BLaER1 treated with 17β-estradiol and CSF1 and Interleukin-3, amounts not matched to agents 10 nM and 100 nM (cell line): ENCODE results near the gene C9orf57.

Experiments used
- H3K27ac ChIP-seq, 11 experiments: shearing (Covaris generic); formaldehyde crosslinking; 2 replicates each; pipeline ENCODE4 v1.8.1; 2022
- H3K27me3 ChIP-seq, 11 experiments: shearing (Covaris generic); formaldehyde crosslinking; 2 replicates each; pipeline ENCODE4 v1.8.1; 2022
- H3K36me3 ChIP-seq, 11 experiments: shearing (Covaris generic); formaldehyde crosslinking; 2 replicates each; pipeline ENCODE4 v1.8.1; 2022
- H3K4me1 ChIP-seq, 10 experiments: shearing (Covaris generic); formaldehyde crosslinking; 2 replicates each; pipeline ENCODE4 v1.8.1; 2022
- H3K4me2 ChIP-seq, 11 experiments: shearing (Covaris generic); formaldehyde crosslinking; 2 replicates each; pipeline ENCODE4 v1.8.1; 2022
- H3K4me3 ChIP-seq, 10 experiments: shearing (Covaris generic); formaldehyde crosslinking; 2 replicates each; pipeline ENCODE4 v1.8.1; 2022
- H3K9ac ChIP-seq, 11 experiments: shearing (Covaris generic); formaldehyde crosslinking; 2 replicates each; pipeline ENCODE4 v1.8.1; 2022
- H3K9me3 ChIP-seq, 11 experiments: shearing (Covaris generic); formaldehyde crosslinking; replicated peaks in 1 of 11; 2 replicates each; pipeline ENCODE4 v1.8.1; 2022
- H4K20me1 ChIP-seq, 11 experiments: shearing (Covaris generic); formaldehyde crosslinking; 2 replicates each; pipeline ENCODE4 v1.8.1; 2022
- Cebpa-rat ChIP-seq, 11 experiments: shearing (Covaris generic); IDR thresholded peaks; 2 replicates each; pipeline ENCODE4 v1.8.1; 2022

The C9orf57 gene

DNA sequence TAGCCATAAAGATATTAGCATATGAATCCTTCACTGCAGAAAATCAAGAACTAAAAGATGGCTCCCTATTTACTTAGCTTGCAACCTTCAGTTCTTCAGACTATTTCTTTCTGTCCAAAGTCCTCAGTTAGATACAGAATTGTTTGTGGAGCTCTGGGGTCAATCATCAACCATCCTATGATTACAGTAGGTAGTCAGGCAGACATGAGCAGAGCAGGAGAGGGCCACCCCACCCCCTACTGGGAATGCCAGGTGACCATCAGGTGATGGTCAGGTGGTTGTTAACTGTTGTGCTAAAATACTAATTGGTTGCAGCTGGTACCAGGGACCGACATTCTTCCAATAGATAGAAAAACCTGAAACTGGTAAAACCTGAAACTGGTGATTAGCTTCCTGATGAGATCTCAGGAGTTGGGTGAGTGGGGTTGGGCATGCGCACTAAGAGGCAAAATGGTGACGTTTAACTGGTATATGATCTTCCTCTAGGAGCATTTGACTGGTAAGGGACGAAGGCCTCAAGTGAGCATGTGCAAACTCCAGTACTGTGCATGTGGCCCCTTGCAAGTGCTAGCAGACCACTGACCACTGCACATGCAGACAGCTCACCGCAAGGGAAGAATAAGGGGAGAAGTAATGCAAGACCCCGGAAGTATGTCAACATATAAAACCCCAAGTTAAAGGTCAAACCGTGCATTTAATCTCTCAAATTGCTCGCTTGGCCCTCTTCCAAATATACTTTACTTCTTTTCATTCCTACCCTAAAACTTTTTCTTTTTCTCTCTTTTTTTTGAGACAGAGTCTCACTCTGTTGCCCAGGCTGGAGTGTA, 13.6 kb downstream of the C9orf57 start:
- no peaks in the 10 kb centered on the region for H4K20me1 ChIP-seq
- no peak overlapping the region for H3K4me3 ChIP-seq
- H3K27ac ChIP-seq: no peak overlapping the region
- H3K27me3 ChIP-seq: no peaks in the 10 kb centered on the region
- H3K36me3 ChIP-seq: no peaks in the 10 kb centered on the region
- H3K9me3 ChIP-seq: peaks cover 11 to 36% (median 28%) of the 10 kb centered on the region in 11 experiments; a peak in 20 of 22 replicates
- H3K4me1 ChIP-seq: peaks cover 19 to 28% (median 25%) of the 10 kb centered on the region in 10 experiments
- no peak overlapping the region for H3K4me2 ChIP-seq
- H3K9ac ChIP-seq: no peak overlapping the region
- no peak for TF ChIP-seq Cebpa-rat (IDR thresholded peaks at IDR 0.05)

- Histone ChIP-seq H4K20me1 (no peaks in the 10 kb centered on the region), H3K4me2 (peak overlapping the region in 8 of 11 experiments; percentile 51 to 72 (median 62); a peak in 13 of 22 replicates), H3K27me3 (no peaks in the 10 kb centered on the region), H3K4me1 (peaks cover 25 to 49% (median 45%) of the 10 kb centered on the region in 10 experiments), H3K4me3 (no peak overlapping the region), H3K36me3 (no peaks in the 10 kb centered on the region), H3K9me3 (peaks cover 0 to 19% (median 11%) of the 10 kb centered on the region in 11 experiments; a peak in 18 of 22 replicates), H3K27ac (peak overlapping the region in 8 of 11 experiments; percentile 71 to 86 (median 78); a peak in 13 of 22 replicates), H3K9ac (no peak overlapping the region)
- TF ChIP-seq Cebpa-rat (IDR thresholded peaks at IDR 0.05): no peak
These were observed 16.3 kb downstream of the C9orf57 start for GRCh38 chr9:72044095-72044494.

GRCh38 chr9:72043576-72043975, 16.8 kb downstream of the C9orf57 start:
- no peak for TF ChIP-seq Cebpa-rat (IDR thresholded peaks at IDR 0.05)
- H3K4me3 ChIP-seq: no peak overlapping the region
- peak overlapping the region in 10 of 11 experiments; percentile 38 to 86 (median 74); a peak in 19 of 22 replicates for H3K27ac ChIP-seq
- H3K27me3 ChIP-seq: no peaks in the 10 kb centered on the region
- H3K9me3 ChIP-seq: peaks cover 0 to 14% (median 6%) of the 10 kb centered on the region in 11 experiments; a peak in 14 of 22 replicates
- H4K20me1 ChIP-seq: no peaks in the 10 kb centered on the region
- H3K4me1 ChIP-seq: peaks cover 25 to 49% (median 46%) of the 10 kb centered on the region in 10 experiments
- H3K9ac ChIP-seq: peak overlapping the region in 4 of 11 experiments; percentile 55 to 66 (median 64); a peak in 6 of 22 replicates
- H3K4me2 ChIP-seq: peak overlapping the region; percentile 39 to 73 (median 63); a peak in 20 of 22 replicates
- no peaks in the 10 kb centered on the region for H3K36me3 ChIP-seq

DNA sequence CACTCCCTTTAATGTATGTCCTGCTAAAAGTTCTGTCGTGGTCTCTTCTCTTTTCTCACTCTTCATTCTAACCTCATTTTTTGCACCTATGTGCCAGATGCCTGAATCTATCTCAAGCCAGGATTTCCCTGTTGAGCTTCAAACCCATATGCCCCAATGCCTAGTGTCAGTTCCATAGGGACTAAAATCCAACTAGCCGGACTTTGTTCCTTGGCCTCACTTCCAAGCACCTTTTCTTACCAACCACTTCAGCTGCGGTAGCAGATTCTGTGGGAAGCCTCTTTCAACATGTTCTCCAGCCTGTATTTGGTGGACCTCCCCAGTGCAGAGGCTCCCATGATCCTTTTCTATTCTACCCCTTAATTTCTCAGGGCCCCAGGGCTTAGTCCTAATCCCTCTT, 17.5 kb downstream of the C9orf57 start:
- no peaks in the 10 kb centered on the region for H4K20me1 ChIP-seq
- no peaks in the 10 kb centered on the region for H3K36me3 ChIP-seq
- no peak overlapping the region for H3K4me3 ChIP-seq
- no peak for TF ChIP-seq Cebpa-rat (IDR thresholded peaks at IDR 0.05)
- peak overlapping the region; percentile 36 to 86 (median 73); a peak in 21 of 22 replicates for H3K27ac ChIP-seq
- H3K4me2 ChIP-seq: peak overlapping the region; percentile 39 to 73 (median 63)
- peak overlapping the region in 7 of 11 experiments; percentile 27 to 66 (median 55); a peak in 12 of 22 replicates for H3K9ac ChIP-seq
- no peaks in the 10 kb centered on the region for H3K27me3 ChIP-seq
- H3K4me1 ChIP-seq: peaks cover 25 to 49% (median 46%) of the 10 kb centered on the region in 10 experiments
- peaks cover 0 to 9% (median 0%) of the 10 kb centered on the region in 11 experiments; a peak in 5 of 22 replicates for H3K9me3 ChIP-seq

DNA sequence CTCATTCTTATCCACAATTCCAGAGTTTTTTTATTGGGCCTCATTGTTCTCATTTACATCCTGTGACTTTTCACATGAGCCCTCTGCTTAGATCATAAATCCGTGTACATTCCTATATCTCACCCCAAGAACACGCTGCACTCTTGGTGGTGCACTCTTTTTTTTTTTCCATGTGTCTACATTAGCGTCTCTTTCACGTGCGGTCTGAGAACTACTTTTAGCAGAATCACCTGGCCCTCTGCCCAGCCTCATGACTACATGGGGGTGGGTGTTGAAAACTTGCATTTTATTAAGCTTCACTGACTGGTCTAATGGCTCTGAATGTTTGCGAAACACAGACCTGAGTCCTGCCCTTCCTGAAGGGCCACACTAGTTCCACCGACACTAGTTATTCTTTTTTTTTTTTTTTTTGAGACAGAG, 18.6 kb downstream of the C9orf57 start:
- no peaks in the 10 kb centered on the region for H3K36me3 ChIP-seq
- H3K27ac ChIP-seq: peak overlapping the region; percentile 7 to 86 (median 73); a peak in 19 of 22 replicates
- H4K20me1 ChIP-seq: no peaks in the 10 kb centered on the region
- peaks cover 25 to 49% (median 46%) of the 10 kb centered on the region in 10 experiments for H3K4me1 ChIP-seq
- no peak overlapping the region for H3K4me3 ChIP-seq
- peak overlapping the region in 5 of 11 experiments; percentile 23 to 40 (median 27); a peak in 7 of 22 replicates for H3K9ac ChIP-seq
- H3K4me2 ChIP-seq: peak overlapping the region; percentile 39 to 73 (median 63)
- H3K9me3 ChIP-seq: peaks cover 0 to 5% (median 0%) of the 10 kb centered on the region in 11 experiments; a peak in 4 of 22 replicates
- H3K27me3 ChIP-seq: no peaks in the 10 kb centered on the region
- TF ChIP-seq Cebpa-rat (IDR thresholded peaks at IDR 0.05): no peak

GRCh38 chr9:72041369-72041768, 19.0 kb downstream of the C9orf57 start:
- TF ChIP-seq Cebpa-rat (IDR thresholded peaks at IDR 0.05): no peak
- Histone ChIP-seq H3K4me3 (no peak overlapping the region), H3K36me3 (no peaks in the 10 kb centered on the region), H3K9me3 (peaks cover 0 to 5% (median 0%) of the 10 kb centered on the region in 11 experiments; a peak in 3 of 22 replicates), H4K20me1 (no peaks in the 10 kb centered on the region), H3K27ac (peak overlapping the region in 10 of 11 experiments; percentile 56 to 86 (median 74); a peak in 16 of 22 replicates), H3K9ac (peak overlapping the region in 3 of 11 experiments; percentile 26 to 40 (median 37); a peak in 3 of 22 replicates), H3K27me3 (no peaks in the 10 kb centered on the region), H3K4me2 (peak overlapping the region in 10 of 11 experiments; percentile 16 to 73 (median 62); a peak in 15 of 22 replicates), H3K4me1 (peaks cover 25 to 49% (median 46%) of the 10 kb centered on the region in 10 experiments)

GRCh38 chr9:72039532-72039931, 20.9 kb downstream of the C9orf57 start:
- Histone ChIP-seq H3K4me2 (peak overlapping the region in 9 of 11 experiments; percentile 8 to 50 (median 36); a peak in 12 of 22 replicates), H3K4me1 (peaks cover 25 to 48% (median 46%) of the 10 kb centered on the region in 10 experiments), H3K36me3 (no peaks in the 10 kb centered on the region), H3K4me3 (no peak overlapping the region), H3K9ac (peak overlapping the region in 5 of 11 experiments; percentile 2 to 34 (median 21); a peak in 3 of 22 replicates), H3K27me3 (no peaks in the 10 kb centered on the region), H4K20me1 (no peaks in the 10 kb centered on the region), H3K9me3 (peaks cover 0 to 5% (median 0%) of the 10 kb centered on the region in 11 experiments; a peak in 2 of 22 replicates), H3K27ac (peak overlapping the region in 7 of 11 experiments; percentile 1 to 63 (median 42); a peak in 12 of 22 replicates)
- no peak for TF ChIP-seq Cebpa-rat (IDR thresholded peaks at IDR 0.05)

- Histone ChIP-seq H3K36me3 (no peaks in the 10 kb centered on the region), H4K20me1 (no peaks in the 10 kb centered on the region), H3K4me1 (peaks cover 25 to 43% (median 42%) of the 10 kb centered on the region in 10 experiments), H3K9me3 (peaks cover 0 to 5% (median 0%) of the 10 kb centered on the region in 11 experiments; a peak in 2 of 22 replicates), H3K4me2 (peak overlapping the region in 8 of 11 experiments; percentile 8 to 50 (median 33); a peak in 4 of 22 replicates), H3K27ac (peak overlapping the region in 4 of 11 experiments; percentile 24 to 63 (median 52); a peak in 5 of 22 replicates), H3K9ac (no peak overlapping the region), H3K4me3 (no peak overlapping the region), H3K27me3 (no peaks in the 10 kb centered on the region)
- TF ChIP-seq Cebpa-rat (IDR thresholded peaks at IDR 0.05): no peak
These were observed 21.5 kb downstream of the C9orf57 start for GRCh38 chr9:72038890-72039410.
